OCI-M2 (cell line): ENCODE measurements around the gene NHSL2.

Source experiments
- DNase-seq: peaks from one replicate; lab custom pipeline; 2025; ENCODE audit not compliant: unreplicated experiment; lab: John Stamatoyannopoulos, UW

NHSL2 gene

GRCh38 chrX:72016881-72017783 is 106.5 kb downstream of the NHSL2 start:
- no peak for DNase-seq

- DNase-seq: no peak
Measured at GRCh38 chrX:72018277-72019112, 107.8 kb downstream of the NHSL2 start.

GRCh38 chrX:72019487-72019886 is 108.8 kb downstream of the NHSL2 start:
- no peak for DNase-seq

GRCh38 chrX:72020204-72020603 is 109.6 kb downstream of the NHSL2 start:
- DNase-seq: no peak

GRCh38 chrX:72020788-72021187 is 110.1 kb downstream of the NHSL2 start:
- no peak for DNase-seq

- DNase-seq: no peak
Measured at GRCh38 chrX:72021975-72022374, 111.3 kb downstream of the NHSL2 start.

- no peak for DNase-seq
Measured at GRCh38 chrX:72023071-72023470, 112.4 kb downstream of the NHSL2 start.

- no peak for DNase-seq
Measured at GRCh38 chrX:72025236-72025770, 114.7 kb downstream of the NHSL2 start.

- DNase-seq: no peak
Measured at GRCh38 chrX:72026341-72027023, 115.8 kb downstream of the NHSL2 start.

- no peak for DNase-seq
Measured at GRCh38 chrX:72027024-72027913, 116.6 kb downstream of the NHSL2 start.

GRCh38 chrX:72027914-72028307 is 117.3 kb downstream of the NHSL2 start:
- no peak for DNase-seq

- no peak for DNase-seq
Measured at GRCh38 chrX:72028701-72029470, 118.2 kb downstream of the NHSL2 start.

- no peak for DNase-seq
Measured at GRCh38 chrX:72029483-72030411, 119.1 kb downstream of the NHSL2 start.

- DNase-seq: no peak
Measured at GRCh38 chrX:72030431-72030830, 119.8 kb downstream of the NHSL2 start.

- no peak for DNase-seq
Measured at GRCh38 chrX:72031118-72031517, 120.5 kb downstream of the NHSL2 start.

- DNase-seq: no peak
Measured at GRCh38 chrX:72031634-72032033, 121.0 kb downstream of the NHSL2 start.

GRCh38 chrX:72037601-72038000 is 127.0 kb downstream of the NHSL2 start:
- no peak for DNase-seq

- no peak for DNase-seq
Measured at GRCh38 chrX:72038016-72038415, 127.4 kb downstream of the NHSL2 start.
